HG02981 (cell line): Measurements from ENCODE around the gene CCDC24.

ENCODE experiments used
- ATAC-seq: cut with Tn5 transposase; IDR thresholded peaks from one replicate; pipeline ENCODE4 v1.9.1; 2021; ENCODE audit warnings: mild to moderate bottlenecking, moderate library complexity; ENCODE audit not compliant: unreplicated experiment

The CCDC24 gene

GRCh38 chr1:43991476-43992231, at the start of gene CCDC24:
Gene CCDC24 (plus strand): TSS chr1:43991599. CDS start chr1:43991879, 280 bp downstream.
- ATAC-seq, result peak; percentile 59

GRCh38 chr1:43942411-43942810, 49.0 kb upstream of the CCDC24 start:
- no peak for ATAC-seq

- no peak for ATAC-seq
These were observed 46.5 kb upstream of the CCDC24 start for GRCh38 chr1:43944860-43945259.

GRCh38 chr1:43945674-43946235, 45.6 kb upstream of the CCDC24 start:
- ATAC-seq, result no peak

GRCh38 chr1:43946236-43947060, 45.0 kb upstream of the CCDC24 start, which contains the start of gene IPO13:
Gene IPO13 (plus strand): TSS chr1:43946950. CDS start chr1:43947601, 651 bp downstream.
- ATAC-seq, result peak; percentile 92

- ATAC-seq, result no peak
These were observed 44.1 kb upstream of the CCDC24 start for GRCh38 chr1:43947061-43947873.

GRCh38 chr1:43947874-43948437, 43.4 kb upstream of the CCDC24 start:
- no peak for ATAC-seq

- no peak for ATAC-seq
These were observed 41.7 kb upstream of the CCDC24 start for GRCh38 chr1:43949678-43950077.

- ATAC-seq, result no peak
These were observed 40.1 kb upstream of the CCDC24 start for GRCh38 chr1:43951021-43951985.

- no peak for ATAC-seq
These were observed 38.6 kb upstream of the CCDC24 start for GRCh38 chr1:43952731-43953346.

- ATAC-seq, result no peak
These were observed 38.0 kb upstream of the CCDC24 start for GRCh38 chr1:43953361-43953760.

GRCh38 chr1:43954036-43954435, 37.4 kb upstream of the CCDC24 start:
- ATAC-seq, result no peak

- ATAC-seq, result no peak
These were observed 35.2 kb upstream of the CCDC24 start for GRCh38 chr1:43956234-43956633.

- ATAC-seq, result no peak
These were observed 33.9 kb upstream of the CCDC24 start for GRCh38 chr1:43957407-43958040.

GRCh38 chr1:43958351-43959255, 32.8 kb upstream of the CCDC24 start:
- ATAC-seq, result no peak

- ATAC-seq, result no peak
These were observed 30.6 kb upstream of the CCDC24 start for GRCh38 chr1:43960798-43961197.

- no peak for ATAC-seq
These were observed 29.7 kb upstream of the CCDC24 start for GRCh38 chr1:43961692-43962091.
